Left lung (tissue), 10 donors: ENCODE measurements around the gene TLE3. TPM values are rescaled to one million over a fixed set of nuclear protein-coding genes. Genes with fewer than 3 reads are reported as not detected.

Experiments
- ATAC-seq: fragments of 200-7000 bp; cut with Tn5 transposase; one replicate; pipeline ENCODE4 v1.9.1; 2020; ENCODE audit warnings: moderate library complexity
- DNase-seq, 4 donors: peaks; one replicate each; pipeline ENCODE4 v3.0.0-alpha.2; 2013 to 2020
- H3K27ac ChIP-seq, 2 donors: fragments of 200-600 bp; sonication (generic) in 1 of 2; one replicate each; pipeline versions ENCODE4 v1.5.0 to v1.8.0; 2020 to 2021
- H3K27me3 ChIP-seq, 2 donors: fragments of 200-600 bp; sonication (generic) in 1 of 2; one replicate each; pipeline versions ENCODE4 v1.5.0 to v1.8.0; 2020 to 2021
- H3K36me3 ChIP-seq, 2 donors: fragments of 200-600 bp; sonication (generic) in 1 of 2; one replicate each; pipeline versions ENCODE4 v1.5.0 to v1.8.0; 2020 to 2021
- H3K4me1 ChIP-seq, 2 donors: fragments of 200-600 bp; one replicate each; pipeline ENCODE4 v1.8.0; 2021
- H3K4me3 ChIP-seq, 2 donors: fragments of 200-600 bp; sonication (generic) in 1 of 2; one replicate each; pipeline versions ENCODE4 v1.5.0 to v1.8.0; 2020 to 2021; ENCODE audit warnings: mild to moderate bottlenecking in 1 of 2
- H3K9me3 ChIP-seq, 2 donors: fragments of 200-600 bp; sonication (generic) in 1 of 2; one replicate each; pipeline versions ENCODE4 v1.5.0 to v1.8.0; 2020 to 2021
- CTCF ChIP-seq, 2 donors: fragments of 200-600 bp; sonication (generic) in 1 of 2; IDR thresholded peaks; one replicate each; pipeline versions ENCODE4 v1.5.0 to v1.8.0; 2021; ENCODE audit warnings: antibody characterized with exemption in 2 of 2
- intact Hi-C, 2 donors: fragments of 100-400 bp; cut with DNase I; formaldehyde crosslinking; loops; one replicate each; pipeline versions ENCODE4 v1.11.2 to v1.14.2; 2022
- polyA plus RNA-seq, 6 donors: library from polyadenylated mRNA; unstranded; fragments of 120-200 nt; gene quantifications; one replicate each; pipeline ENCODE4 v1.2.1, GENCODE V29; 2013; ENCODE audit not compliant: insufficient read length in 6 of 6
- total RNA-seq, 2 donors: library from RNA; stranded (reverse); fragmentation: NEBNext Ultra II Directional; extraction: Animal tissue kit (Norgen Biotek cat#: 25700); gene quantifications; one replicate each; pipeline ENCODE4 v1.2.1, GENCODE V29; 2021
- donor health status: DM: no; HTN: yes; CAD: no.
- donor health status: DM: no; HTN: no; CAD: no.

The TLE3 gene
- total and polyA plus RNA-seq, 8 donors, result 48.2 to 77.2 (median 62.0) TPM

- Histone ChIP-seq H3K4me1 (peaks cover 58 to 81% of the 10 kb centered on the region in 2 donors), H3K27me3 (no peaks in the 10 kb centered on the region), H3K27ac (no peak overlapping the region), H3K9me3 (no peaks in the 10 kb centered on the region), H3K4me3 (no peak overlapping the region), H3K36me3 (peaks cover 0 to 45% of the 10 kb centered on the region in 2 donors)
- no peak for TF ChIP-seq CTCF (IDR thresholded peaks at IDR 0.05)
- no peak for ATAC-seq
- DNase-seq, result no peak
- intact Hi-C loops, result no loop called here
Observed at GRCh38 chr15:70093070-70093469, 4.6 kb downstream of the TLE3 start.

- intact Hi-C loops, result no loop called here
- ATAC-seq, result no peak
Observed at GRCh38 chr15:70092464-70093027, 5.2 kb downstream of the TLE3 start.

GRCh38 chr15:70091726-70092463 lies 5.8 kb downstream of the TLE3 start:
- H3K4me3 ChIP-seq, result no peak overlapping the region
- peaks cover 0 to 53% of the 10 kb centered on the region in 2 donors for H3K36me3 ChIP-seq
- H3K4me1 ChIP-seq, result peaks cover 56 to 90% of the 10 kb centered on the region in 2 donors
- H3K27ac ChIP-seq, result no peak overlapping the region
- no peaks in the 10 kb centered on the region for H3K27me3 ChIP-seq
- intact Hi-C loops, result no loop called here
- DNase-seq (no peak), ATAC-seq (peak; percentile 29)
- no peaks in the 10 kb centered on the region for H3K9me3 ChIP-seq
- TF ChIP-seq CTCF (IDR thresholded peaks at IDR 0.05), result no peak

More at GRCh38 chr15:70092464-70093027, 5.2 kb downstream of the TLE3 start:
- TF ChIP-seq CTCF (IDR thresholded peaks at IDR 0.05), result no peak
- Histone ChIP-seq H3K27me3 (no peaks in the 10 kb centered on the region), H3K9me3 (no peaks in the 10 kb centered on the region), H3K4me3 (no peak overlapping the region), H3K4me1 (peaks cover 56 to 83% of the 10 kb centered on the region in 2 donors), H3K36me3 (peaks cover 0 to 46% of the 10 kb centered on the region in 2 donors), H3K27ac (no peak overlapping the region)
- peak in 2 of 4 donors; percentile 83 to 84 for DNase-seq

- Histone ChIP-seq H3K36me3 (peaks cover 0 to 64% of the 10 kb centered on the region in 2 donors), H3K27me3 (no peaks in the 10 kb centered on the region), H3K4me1 (peaks cover 56 to 100% of the 10 kb centered on the region in 2 donors), H3K27ac (no peak overlapping the region), H3K4me3 (no peak overlapping the region), H3K9me3 (no peaks in the 10 kb centered on the region)
- no peak for DNase-seq
- intact Hi-C loops, result no loop called here
- no peak for TF ChIP-seq CTCF (IDR thresholded peaks at IDR 0.05)
- no peak for ATAC-seq
Observed at GRCh38 chr15:70090436-70091296, 7.1 kb downstream of the TLE3 start.

- Histone ChIP-seq H3K27ac (no peak overlapping the region), H3K27me3 (no peaks in the 10 kb centered on the region), H3K36me3 (peaks cover 0 to 74% of the 10 kb centered on the region in 2 donors), H3K4me3 (no peak overlapping the region), H3K9me3 (no peaks in the 10 kb centered on the region), H3K4me1 (peaks cover 48 to 95% of the 10 kb centered on the region in 2 donors)
- ATAC-seq (no peak), DNase-seq (no peak)
- intact Hi-C loops, result no loop called here
- TF ChIP-seq CTCF (IDR thresholded peaks at IDR 0.05), result no peak
Observed at GRCh38 chr15:70089692-70089971, 8.1 kb downstream of the TLE3 start.
